Measurements from ENCODE around the gene SYNE4.

SYNE4 gene

GRCh38 chr19:36043952-36044351 lies 35.3 kb upstream of the SYNE4 start:
- TF ChIP-seq ZNF548 (tag by site-specific recombination; IDR thresholded peaks at IDR 0.05), result no peak
- TF ChIP-seq SETDB1 (IDR thresholded peaks at IDR 0.05; ENCODE audit: insufficient read length, low read length), result no peak
- no peak for TF ChIP-seq ZSCAN5A (tag by site-specific recombination; IDR thresholded peaks at IDR 0.05)
- no peak for TF ChIP-seq MEIS1 (CRISPR knock-in tag; IDR thresholded peaks at IDR 0.05; ENCODE audit: borderline replicate concordance)
- no peak for TF ChIP-seq ZNF658 (tag by site-specific recombination; IDR thresholded peaks at IDR 0.05)
- no peak for TF ChIP-seq ZBTB17 (tag by site-specific recombination; IDR thresholded peaks at IDR 0.05)
- TF ChIP-seq ZNF280C (tag by site-specific recombination; IDR thresholded peaks at IDR 0.05), result no peak
- TF ChIP-seq ZNF274 (IDR thresholded peaks at IDR 0.05; ENCODE audit: low read length), result no peak
- TF ChIP-seq ZNF274 (tag by site-specific recombination; IDR thresholded peaks at IDR 0.05; ENCODE audit: borderline replicate concordance), result no peak
- TF ChIP-seq CTCF (tag by site-specific recombination; IDR thresholded peaks at IDR 0.05), result no peak
- TF ChIP-seq KLF8 (tag by site-specific recombination; IDR thresholded peaks at IDR 0.05), result no peak
- no peak for TF ChIP-seq FEZF1 (tag by site-specific recombination; IDR thresholded peaks at IDR 0.05)
- TF ChIP-seq ZNF366 (tag by site-specific recombination; conservative IDR thresholded peaks at IDR 0.05), result no peak
- no peak for TF ChIP-seq PATZ1 (tag by site-specific recombination; IDR thresholded peaks at IDR 0.05)
- TF ChIP-seq MZF1 (tag by site-specific recombination; IDR thresholded peaks at IDR 0.05; ENCODE audit: borderline replicate concordance), result no peak
- TF ChIP-seq ZNF26 (tag by site-specific recombination; IDR thresholded peaks at IDR 0.05), result no peak
- no peak overlapping the region for H3K27ac ChIP-seq (ENCODE audit: extremely low read depth, low read depth, low read length)
- ChIA-PET POLR2A (interaction anchor here (2.0 to 4.4 kb wide), 2 partner anchors 10 to 30 kb away, joined by 7 to 19 read pairs; partner anchors contain the start of genes ALKBH6 and THAP8), CTCF (interaction anchor here (0.6 kb wide), 1 partner anchor 48 kb away, joined by 3 read pairs; no protein-coding TSS in a partner anchor)
- peaks cover 11 to 74% of the 10 kb centered on the region in 2 experiments for H3K36me3 ChIP-seq (ENCODE audit: control insufficient read depth in 2 of 2, insufficient read depth in 1 of 2, low read length in 2 of 2)
- H3K4me1 ChIP-seq (ENCODE audit: control insufficient read depth, insufficient read depth, low read length), result peaks cover 2% of the 10 kb centered on the region; the same call in 1 of the 2 replicates
- H3K4me3 ChIP-seq (ENCODE audit: low read depth, low read length), result no peak overlapping the region
- H3K9me3 ChIP-seq (ENCODE audit: control insufficient read depth, insufficient read depth, low read depth, low read length), result no peaks in the 10 kb centered on the region; the same call in none of the 2 replicates

Data from HEK293 (cell line).